ENCODE data around the gene LDLRAP1.

- no peak for TF ChIP-seq CTCF (IDR thresholded peaks at IDR 0.05; ENCODE audit: low read depth, low read length, poor library complexity, severe bottlenecking)
- TF ChIP-seq EZH2phosphoT487 (IDR thresholded peaks at IDR 0.05; ENCODE audit: borderline replicate concordance, low read length): no peak
Observed at GRCh38 chr1:25505656-25506385, 37.6 kb upstream of the LDLRAP1 start.

All from DOHH2 (cell line).